WTC11 (cell line): ENCODE measurements around the gene CLDN6. TPM values are rescaled to one million over a fixed set of nuclear protein-coding genes. Genes with fewer than 3 reads are reported as not detected.
A peak's percentile ranks its signal among the peaks of the same experiment; 100 is the strongest.

Source experiments
- CBFB ChIP-seq: sonication (generic); formaldehyde crosslinking; IDR thresholded peaks from 2 replicates; pipeline ENCODE4 v1.8.1; 2022; ENCODE audit warnings: mild to moderate bottlenecking, low read depth, missing genetic modification reagents
- CDX4 ChIP-seq: fragments of 250-450 bp; sonication (Bioruptor Pico); IDR thresholded peaks from 2 replicates; pipeline ENCODE4 v1.9.0; 2021; ENCODE audit warnings: moderate library complexity, mild to moderate bottlenecking, inconsistent platforms, borderline replicate concordance
- CREM ChIP-seq: sonication (generic); formaldehyde crosslinking; IDR thresholded peaks from 2 replicates; pipeline ENCODE4 v1.8.1; 2022; ENCODE audit warnings: mild to moderate bottlenecking, missing genetic modification reagents, moderate library complexity
- E2F4 ChIP-seq: sonication (generic); formaldehyde crosslinking; IDR thresholded peaks from 2 replicates; pipeline ENCODE4 v1.8.1; 2022; ENCODE audit warnings: low read depth, mild to moderate bottlenecking, moderate library complexity, missing genetic modification reagents, borderline replicate concordance
- ESRRA ChIP-seq: sonication (generic); formaldehyde crosslinking; IDR thresholded peaks from 2 replicates; pipeline ENCODE4 v1.8.1; 2022; ENCODE audit warnings: mild to moderate bottlenecking, missing genetic modification reagents, borderline replicate concordance
- IRF2 ChIP-seq: sonication (generic); formaldehyde crosslinking; IDR thresholded peaks from 2 replicates; pipeline ENCODE4 v1.8.0; 2022; ENCODE audit warnings: low read depth, missing genetic modification reagents, borderline replicate concordance
- MAX ChIP-seq: sonication (generic); formaldehyde crosslinking; IDR thresholded peaks from 2 replicates; pipeline ENCODE4 v1.8.0; 2022; ENCODE audit warnings: mild to moderate bottlenecking, missing genetic modification reagents
- MXD4 ChIP-seq: fragments of 250-450 bp; sonication (Bioruptor Pico); IDR thresholded peaks from 2 replicates; pipeline ENCODE4 v1.8.0; 2021; ENCODE audit warnings: mild to moderate bottlenecking, moderate library complexity, borderline replicate concordance
- NR1H2 ChIP-seq: sonication (generic); formaldehyde crosslinking; IDR thresholded peaks from 2 replicates; pipeline ENCODE4 v1.9.0; 2021; ENCODE audit warnings: mild to moderate bottlenecking, moderate library complexity, missing genetic modification reagents
- PRDM15 ChIP-seq: sonication (generic); formaldehyde crosslinking; IDR thresholded peaks from 2 replicates; pipeline ENCODE4 v1.8.0; 2022; ENCODE audit warnings: missing genetic modification reagents
- SMAD3 ChIP-seq: sonication (generic); formaldehyde crosslinking; IDR thresholded peaks from 2 replicates; pipeline ENCODE4 v1.8.0; 2022; ENCODE audit warnings: missing genetic modification reagents, mild to moderate bottlenecking, borderline replicate concordance
- SMAD4 ChIP-seq: sonication (generic); formaldehyde crosslinking; IDR thresholded peaks from 2 replicates; pipeline ENCODE4 v1.8.0; 2022; ENCODE audit warnings: mild to moderate bottlenecking, missing genetic modification reagents
- ZNF671 ChIP-seq: fragments of 250-450 bp; sonication (Bioruptor Pico); IDR thresholded peaks from 2 replicates; pipeline ENCODE4 v1.8.0; 2021; ENCODE audit warnings: mild to moderate bottlenecking
- total RNA-seq: library from RNA; stranded (reverse); gene quantifications from 3 replicates; pipeline ENCODE4 v1.2.3, GENCODE V29; 2021
- TF ChIP-seq, protein P1 (sequence below): sonication (generic); formaldehyde crosslinking; IDR thresholded peaks from 2 replicates; pipeline ENCODE4 v1.8.1; 2023; ENCODE audit warnings: mild to moderate bottlenecking, missing genetic modification reagents, moderate library complexity
- TF ChIP-seq, protein P2 (sequence below): sonication (generic); formaldehyde crosslinking; IDR thresholded peaks from 2 replicates; pipeline ENCODE4 v1.8.0; 2022; ENCODE audit warnings: mild to moderate bottlenecking, missing genetic modification reagents
- TF ChIP-seq, protein P3 (sequence below): fragments of 250-450 bp; sonication (Bioruptor Pico); conservative IDR thresholded peaks from 2 replicates; pipeline ENCODE4 v1.9.0; 2021; ENCODE audit warnings: mild to moderate bottlenecking
- TF ChIP-seq, protein P4 (sequence below): sonication (generic); formaldehyde crosslinking; IDR thresholded peaks from 2 replicates; pipeline ENCODE4 v1.8.1; 2022; ENCODE audit warnings: low read depth, missing genetic modification reagents, borderline replicate concordance
- TF ChIP-seq, protein P5 (sequence below): fragments of 250-450 bp; sonication (Bioruptor Pico); IDR thresholded peaks from 2 replicates; pipeline ENCODE4 v1.8.0; 2021; ENCODE audit warnings: mild to moderate bottlenecking
- TF ChIP-seq, protein P6 (sequence below): sonication (generic); formaldehyde crosslinking; IDR thresholded peaks from 2 replicates; pipeline ENCODE4 v1.8.1; 2023; ENCODE audit warnings: mild to moderate bottlenecking, missing genetic modification reagents, borderline replicate concordance

Gene CLDN6
- total RNA-seq, 1 experiment from 2014 or later: 746 TPM

DNA sequence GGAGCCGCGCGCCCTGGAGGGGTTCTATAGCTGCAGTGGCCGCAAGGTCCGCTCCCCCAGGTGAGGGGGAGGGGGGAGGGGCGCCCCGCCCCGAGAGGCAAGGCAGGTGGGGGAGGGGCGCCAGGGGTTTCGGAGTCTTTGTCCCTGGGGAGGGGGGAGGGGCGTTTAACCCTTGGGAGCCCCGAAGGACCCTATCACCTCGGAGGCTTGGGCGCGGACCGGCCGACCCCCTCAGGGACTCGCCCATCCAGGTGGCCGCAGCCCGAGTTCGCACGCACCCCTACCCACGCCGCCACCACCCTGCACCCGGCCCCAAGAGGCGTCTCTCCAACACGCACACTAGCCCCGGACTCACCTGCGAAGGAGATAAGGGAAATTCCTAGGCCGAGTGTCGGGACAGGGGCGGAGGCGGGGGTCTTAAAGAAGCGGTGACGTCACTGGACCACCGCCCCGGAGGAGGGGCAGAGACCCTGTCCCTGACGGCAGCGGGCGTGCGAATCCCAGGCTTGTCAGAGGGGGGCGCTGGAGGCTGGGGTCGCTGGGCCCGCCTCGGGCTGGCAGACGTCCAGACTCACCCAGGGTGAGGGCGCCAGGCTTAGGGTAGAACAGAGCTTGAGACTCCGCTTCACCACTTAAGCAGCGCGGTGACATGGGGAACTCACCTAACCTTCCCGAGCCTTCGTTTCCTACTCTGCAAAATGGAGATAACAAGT lies at the start of gene CLDN6 (continued):
- TF ChIP-seq E2F4 (CRISPR knock-in tag) (no peak), CDX4 (CRISPR knock-in tag) (no peak), ZNF671 (CRISPR knock-in tag) (no peak), ESRRA (CRISPR knock-in tag) (no peak), PRDM15 (no peak), SMAD3 (CRISPR knock-in tag) (peak; percentile 71; the same call in 1 of the 2 replicates), IRF2 (CRISPR knock-in tag) (no peak), SMAD4 (CRISPR knock-in tag) (no peak), CBFB (CRISPR knock-in tag) (peak; percentile 92), MXD4 (CRISPR knock-in tag) (no peak), MAX (CRISPR knock-in tag) (peak; percentile 39; the same call in 1 of the 2 replicates), CREM (CRISPR knock-in tag) (peak; percentile 91), NR1H2 (CRISPR knock-in tag) (peak; percentile 51; the same call in 1 of the 2 replicates)
- TF ChIP-seq, protein P1, sequence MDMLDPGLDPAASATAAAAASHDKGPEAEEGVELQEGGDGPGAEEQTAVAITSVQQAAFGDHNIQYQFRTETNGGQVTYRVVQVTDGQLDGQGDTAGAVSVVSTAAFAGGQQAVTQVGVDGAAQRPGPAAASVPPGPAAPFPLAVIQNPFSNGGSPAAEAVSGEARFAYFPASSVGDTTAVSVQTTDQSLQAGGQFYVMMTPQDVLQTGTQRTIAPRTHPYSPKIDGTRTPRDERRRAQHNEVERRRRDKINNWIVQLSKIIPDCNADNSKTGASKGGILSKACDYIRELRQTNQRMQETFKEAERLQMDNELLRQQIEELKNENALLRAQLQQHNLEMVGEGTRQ (CRISPR knock-in tag): peak; percentile 59
- TF ChIP-seq, protein P2, sequence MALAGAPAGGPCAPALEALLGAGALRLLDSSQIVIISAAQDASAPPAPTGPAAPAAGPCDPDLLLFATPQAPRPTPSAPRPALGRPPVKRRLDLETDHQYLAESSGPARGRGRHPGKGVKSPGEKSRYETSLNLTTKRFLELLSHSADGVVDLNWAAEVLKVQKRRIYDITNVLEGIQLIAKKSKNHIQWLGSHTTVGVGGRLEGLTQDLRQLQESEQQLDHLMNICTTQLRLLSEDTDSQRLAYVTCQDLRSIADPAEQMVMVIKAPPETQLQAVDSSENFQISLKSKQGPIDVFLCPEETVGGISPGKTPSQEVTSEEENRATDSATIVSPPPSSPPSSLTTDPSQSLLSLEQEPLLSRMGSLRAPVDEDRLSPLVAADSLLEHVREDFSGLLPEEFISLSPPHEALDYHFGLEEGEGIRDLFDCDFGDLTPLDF: no peak
- TF ChIP-seq, protein P3, sequence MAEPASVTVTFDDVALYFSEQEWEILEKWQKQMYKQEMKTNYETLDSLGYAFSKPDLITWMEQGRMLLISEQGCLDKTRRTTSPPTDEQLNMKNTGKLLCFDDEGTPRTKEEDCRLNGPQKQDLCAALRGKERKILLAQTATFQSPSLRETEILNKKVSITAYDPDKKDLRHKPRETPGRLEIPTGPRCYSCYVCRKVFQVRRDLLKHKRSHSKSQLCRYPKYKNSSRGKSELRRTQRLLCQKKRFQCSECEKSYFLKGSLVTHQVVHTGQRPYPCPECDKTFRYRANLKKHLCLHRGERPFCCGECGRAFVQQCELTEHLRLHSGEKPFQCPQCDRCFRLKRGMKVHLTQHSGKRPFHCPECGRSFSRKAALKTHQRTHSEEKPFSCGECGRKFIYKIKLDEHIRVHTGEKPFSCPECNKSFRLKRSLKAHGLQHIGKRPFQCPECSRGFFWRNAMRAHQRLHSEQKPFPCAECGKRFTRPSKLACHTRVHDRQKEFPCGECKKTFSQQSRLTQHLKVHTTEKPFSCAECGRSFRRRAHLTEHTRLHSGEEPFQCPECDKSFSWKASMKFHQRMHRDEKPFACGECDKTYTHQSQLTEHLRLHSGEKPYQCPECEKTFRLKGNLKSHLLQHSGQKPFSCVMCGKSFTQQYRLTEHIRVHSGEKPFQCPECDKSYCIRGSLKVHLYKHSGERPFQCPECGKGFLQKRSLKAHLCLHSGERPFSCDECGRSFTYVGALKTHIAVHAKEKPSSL: no peak
- TF ChIP-seq, protein P4, sequence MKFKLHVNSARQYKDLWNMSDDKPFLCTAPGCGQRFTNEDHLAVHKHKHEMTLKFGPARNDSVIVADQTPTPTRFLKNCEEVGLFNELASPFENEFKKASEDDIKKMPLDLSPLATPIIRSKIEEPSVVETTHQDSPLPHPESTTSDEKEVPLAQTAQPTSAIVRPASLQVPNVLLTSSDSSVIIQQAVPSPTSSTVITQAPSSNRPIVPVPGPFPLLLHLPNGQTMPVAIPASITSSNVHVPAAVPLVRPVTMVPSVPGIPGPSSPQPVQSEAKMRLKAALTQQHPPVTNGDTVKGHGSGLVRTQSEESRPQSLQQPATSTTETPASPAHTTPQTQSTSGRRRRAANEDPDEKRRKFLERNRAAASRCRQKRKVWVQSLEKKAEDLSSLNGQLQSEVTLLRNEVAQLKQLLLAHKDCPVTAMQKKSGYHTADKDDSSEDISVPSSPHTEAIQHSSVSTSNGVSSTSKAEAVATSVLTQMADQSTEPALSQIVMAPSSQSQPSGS (CRISPR knock-in tag): peak; percentile 60; the same call in 1 of the 2 replicates
- TF ChIP-seq, protein P5, sequence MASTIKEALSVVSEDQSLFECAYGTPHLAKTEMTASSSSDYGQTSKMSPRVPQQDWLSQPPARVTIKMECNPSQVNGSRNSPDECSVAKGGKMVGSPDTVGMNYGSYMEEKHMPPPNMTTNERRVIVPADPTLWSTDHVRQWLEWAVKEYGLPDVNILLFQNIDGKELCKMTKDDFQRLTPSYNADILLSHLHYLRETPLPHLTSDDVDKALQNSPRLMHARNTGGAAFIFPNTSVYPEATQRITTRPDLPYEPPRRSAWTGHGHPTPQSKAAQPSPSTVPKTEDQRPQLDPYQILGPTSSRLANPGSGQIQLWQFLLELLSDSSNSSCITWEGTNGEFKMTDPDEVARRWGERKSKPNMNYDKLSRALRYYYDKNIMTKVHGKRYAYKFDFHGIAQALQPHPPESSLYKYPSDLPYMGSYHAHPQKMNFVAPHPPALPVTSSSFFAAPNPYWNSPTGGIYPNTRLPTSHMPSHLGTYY: no peak
- TF ChIP-seq, protein P6, sequence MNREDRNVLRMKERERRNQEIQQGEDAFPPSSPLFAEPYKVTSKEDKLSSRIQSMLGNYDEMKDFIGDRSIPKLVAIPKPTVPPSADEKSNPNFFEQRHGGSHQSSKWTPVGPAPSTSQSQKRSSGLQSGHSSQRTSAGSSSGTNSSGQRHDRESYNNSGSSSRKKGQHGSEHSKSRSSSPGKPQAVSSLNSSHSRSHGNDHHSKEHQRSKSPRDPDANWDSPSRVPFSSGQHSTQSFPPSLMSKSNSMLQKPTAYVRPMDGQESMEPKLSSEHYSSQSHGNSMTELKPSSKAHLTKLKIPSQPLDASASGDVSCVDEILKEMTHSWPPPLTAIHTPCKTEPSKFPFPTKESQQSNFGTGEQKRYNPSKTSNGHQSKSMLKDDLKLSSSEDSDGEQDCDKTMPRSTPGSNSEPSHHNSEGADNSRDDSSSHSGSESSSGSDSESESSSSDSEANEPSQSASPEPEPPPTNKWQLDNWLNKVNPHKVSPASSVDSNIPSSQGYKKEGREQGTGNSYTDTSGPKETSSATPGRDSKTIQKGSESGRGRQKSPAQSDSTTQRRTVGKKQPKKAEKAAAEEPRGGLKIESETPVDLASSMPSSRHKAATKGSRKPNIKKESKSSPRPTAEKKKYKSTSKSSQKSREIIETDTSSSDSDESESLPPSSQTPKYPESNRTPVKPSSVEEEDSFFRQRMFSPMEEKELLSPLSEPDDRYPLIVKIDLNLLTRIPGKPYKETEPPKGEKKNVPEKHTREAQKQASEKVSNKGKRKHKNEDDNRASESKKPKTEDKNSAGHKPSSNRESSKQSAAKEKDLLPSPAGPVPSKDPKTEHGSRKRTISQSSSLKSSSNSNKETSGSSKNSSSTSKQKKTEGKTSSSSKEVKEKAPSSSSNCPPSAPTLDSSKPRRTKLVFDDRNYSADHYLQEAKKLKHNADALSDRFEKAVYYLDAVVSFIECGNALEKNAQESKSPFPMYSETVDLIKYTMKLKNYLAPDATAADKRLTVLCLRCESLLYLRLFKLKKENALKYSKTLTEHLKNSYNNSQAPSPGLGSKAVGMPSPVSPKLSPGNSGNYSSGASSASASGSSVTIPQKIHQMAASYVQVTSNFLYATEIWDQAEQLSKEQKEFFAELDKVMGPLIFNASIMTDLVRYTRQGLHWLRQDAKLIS: peak; percentile 51; the same call in 1 of the 2 replicates
